HepG2 (cell line): ENCODE data around the gene HEBP1. TPM values are rescaled to one million over a fixed set of nuclear protein-coding genes. Genes with fewer than 3 reads are reported as not detected.
A peak's percentile ranks its signal among the peaks of the same experiment; 100 is the strongest.

Experiments used
- ARNT2 ChIP-seq: sonication (generic); formaldehyde crosslinking; IDR thresholded peaks from 2 replicates; pipeline ENCODE4 v1.8.0; 2022; ENCODE audit warnings: mild to moderate bottlenecking, low read depth, missing genetic modification reagents, moderate library complexity
- CAMTA2 ChIP-seq: sonication (generic); formaldehyde crosslinking; IDR thresholded peaks from 2 replicates; pipeline ENCODE4 v1.4.0; 2020; ENCODE audit warnings: mild to moderate bottlenecking, missing genetic modification reagents, borderline replicate concordance
- DNMT3B ChIP-seq: conservative IDR thresholded peaks from 2 replicates; pipeline ENCODE4 v1.6.1; 2016; ENCODE audit warnings: missing biosample characterization, control low read depth
- DZIP1 ChIP-seq: sonication (generic); formaldehyde crosslinking; IDR thresholded peaks from 2 replicates; pipeline ENCODE4 v1.5.0; 2020; ENCODE audit warnings: mild to moderate bottlenecking, missing genetic modification reagents
- GFI1 ChIP-seq: sonication (generic); formaldehyde crosslinking; IDR thresholded peaks from 2 replicates; pipeline ENCODE4 v1.5.0; 2020; ENCODE audit warnings: missing genetic modification reagents, mild to moderate bottlenecking, borderline replicate concordance
- GTF2F1 ChIP-seq: fragments of 150-350 bp; IDR thresholded peaks from 2 replicates; pipeline ENCODE4 v1.6.1; 2014; ENCODE audit warnings: low read length
- HNRNPLL ChIP-seq: fragments of 200-400 bp; formaldehyde crosslinking; IDR thresholded peaks from 2 replicates; pipeline ENCODE4 v1.6.1; 2017; ENCODE audit warnings: mild to moderate bottlenecking, low read depth, low read length; ENCODE audit not compliant: poor library complexity, severe bottlenecking
- IRF2 ChIP-seq: IDR thresholded peaks from 2 replicates; pipeline ENCODE4 v1.6.1; 2018; ENCODE audit warnings: missing genetic modification reagents, missing compliant biosample characterization
- IRX3 ChIP-seq: sonication (generic); formaldehyde crosslinking; IDR thresholded peaks from 2 replicates; pipeline ENCODE4 v1.8.1; 2023; ENCODE audit warnings: mild to moderate bottlenecking, low read depth, missing genetic modification reagents, borderline replicate concordance
- NFYB ChIP-seq: sonication (generic); formaldehyde crosslinking; IDR thresholded peaks from 2 replicates; pipeline ENCODE4 v1.4.0; 2020; ENCODE audit warnings: missing genetic modification reagents
- POLR2AphosphoS5 ChIP-seq: IDR thresholded peaks from 2 replicates; pipeline ENCODE4 v1.6.1; 2012; ENCODE audit warnings: low read depth, low read length
- RARA ChIP-seq: IDR thresholded peaks from 2 replicates; pipeline ENCODE4 v1.6.1; 2016; ENCODE audit warnings: missing genetic modification reagents, missing compliant biosample characterization
- ZIK1 ChIP-seq: sonication (generic); formaldehyde crosslinking; IDR thresholded peaks from 2 replicates; pipeline ENCODE4 v1.5.0; 2020; ENCODE audit warnings: mild to moderate bottlenecking, low read depth, missing genetic modification reagents, borderline replicate concordance
- ZNF224 ChIP-seq: sonication (generic); formaldehyde crosslinking; IDR thresholded peaks from 2 replicates; pipeline ENCODE4 v1.5.0; 2020; ENCODE audit warnings: mild to moderate bottlenecking, missing genetic modification reagents
- ZNF3 ChIP-seq: IDR thresholded peaks from 2 replicates; pipeline ENCODE4 v1.7.0; 2017; ENCODE audit warnings: inconsistent platforms
- polyA plus RNA-seq, 8 experiments: library from polyadenylated mRNA; depleted of rRNA in 3 of 8; stranded (reverse) in 7 of 8; unstranded in 1 of 8; fragments of >200 nt; fragmentation: Illumina TruSeq in 4 of 8; extraction: Trizol in 4 of 8; gene quantifications; 2 replicates each; pipeline versions ENCODE4 v1.2.1 to v1.2.3, GENCODE V29; 2011 to 2016; ENCODE audit warnings: low read depth in 4 of 8, missing spikeins in 1 of 8, mixed read lengths in 1 of 8; ENCODE audit not compliant: insufficient read depth in 1 of 8
- total RNA-seq, 5 experiments: library from RNA; depleted of rRNA; stranded (reverse); fragments of >200 nt; fragmentation: Illumina TruSeq; extraction: Trizol; gene quantifications; 2 replicates each; pipeline ENCODE4 v1.2.3, GENCODE V29; 2016; ENCODE audit warnings: low read depth in 1 of 5
- TF ChIP-seq, protein P1 (sequence below): sonication (generic); formaldehyde crosslinking; IDR thresholded peaks from 2 replicates; pipeline ENCODE4 v1.4.0; 2020; ENCODE audit warnings: missing genetic modification reagents
- TF ChIP-seq, protein P2 (sequence below): sonication (generic); formaldehyde crosslinking; IDR thresholded peaks from 2 replicates; pipeline ENCODE4 v1.5.0; 2020; ENCODE audit warnings: mild to moderate bottlenecking, missing genetic modification reagents
- TF ChIP-seq, protein P3 (sequence below): sonication (generic); formaldehyde crosslinking; IDR thresholded peaks from 2 replicates; pipeline ENCODE4 v1.4.0; 2020; ENCODE audit warnings: missing genetic modification reagents, mild to moderate bottlenecking, borderline replicate concordance

The HEBP1 gene
- total and polyA plus RNA-seq, 2 of the 13 experiments (the other 11 are each of a cell fraction or from before 2014, with no cell fraction given) = 7.8 to 9.4 TPM

DNA sequence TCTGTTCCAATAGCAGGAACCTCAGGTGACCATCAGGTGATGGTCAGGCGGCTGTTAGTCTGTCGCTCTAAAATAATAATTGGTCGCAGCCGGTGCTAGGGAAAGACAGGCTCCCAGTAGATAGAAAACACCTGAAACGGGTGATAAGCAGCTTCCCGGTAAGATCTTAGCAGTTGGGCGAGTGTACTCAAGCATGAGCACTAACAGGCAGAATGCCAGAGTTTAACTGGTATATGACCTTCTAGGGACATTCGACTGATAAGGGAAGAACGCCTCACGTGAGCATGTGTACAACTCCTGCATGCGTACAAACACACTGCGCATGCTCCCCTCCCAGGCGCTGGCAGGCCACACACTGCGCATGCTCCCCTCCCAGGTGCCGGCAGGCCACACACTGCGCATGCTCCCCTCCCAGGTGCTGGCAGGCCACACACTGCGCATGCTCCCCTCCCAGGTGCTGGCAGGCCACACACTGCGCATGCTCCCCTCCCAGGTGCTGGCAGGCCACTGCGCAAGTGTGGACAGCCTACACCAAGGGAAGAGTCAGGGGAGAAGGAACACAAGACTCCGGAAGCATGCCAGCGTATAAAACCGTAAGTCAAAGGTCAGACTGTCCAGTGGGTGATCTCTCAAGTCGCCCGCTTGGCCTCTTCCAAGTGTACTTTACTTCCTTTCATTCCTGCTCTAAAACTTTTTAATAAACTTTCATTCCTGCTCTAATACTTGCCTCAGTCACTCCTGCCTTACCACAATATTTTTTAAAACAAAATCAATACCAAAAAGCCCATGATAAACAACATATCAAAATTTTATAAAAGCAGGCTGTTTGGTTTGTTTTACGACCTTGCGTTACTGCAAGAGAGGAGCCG, 72.6 kb downstream of the HEBP1 start (continued):
- no peak; the same call in 1 of the 2 replicates for TF ChIP-seq ZIK1 (CRISPR knock-in tag)
- TF ChIP-seq GFI1 (CRISPR knock-in tag) = no peak
- TF ChIP-seq NFYB (CRISPR knock-in tag) = no peak
- TF ChIP-seq POLR2AphosphoS5 = peak; percentile 90
- TF ChIP-seq RARA (CRISPR knock-in tag) = no peak
- TF ChIP-seq ARNT2 (CRISPR knock-in tag) = no peak
- TF ChIP-seq, protein P1, sequence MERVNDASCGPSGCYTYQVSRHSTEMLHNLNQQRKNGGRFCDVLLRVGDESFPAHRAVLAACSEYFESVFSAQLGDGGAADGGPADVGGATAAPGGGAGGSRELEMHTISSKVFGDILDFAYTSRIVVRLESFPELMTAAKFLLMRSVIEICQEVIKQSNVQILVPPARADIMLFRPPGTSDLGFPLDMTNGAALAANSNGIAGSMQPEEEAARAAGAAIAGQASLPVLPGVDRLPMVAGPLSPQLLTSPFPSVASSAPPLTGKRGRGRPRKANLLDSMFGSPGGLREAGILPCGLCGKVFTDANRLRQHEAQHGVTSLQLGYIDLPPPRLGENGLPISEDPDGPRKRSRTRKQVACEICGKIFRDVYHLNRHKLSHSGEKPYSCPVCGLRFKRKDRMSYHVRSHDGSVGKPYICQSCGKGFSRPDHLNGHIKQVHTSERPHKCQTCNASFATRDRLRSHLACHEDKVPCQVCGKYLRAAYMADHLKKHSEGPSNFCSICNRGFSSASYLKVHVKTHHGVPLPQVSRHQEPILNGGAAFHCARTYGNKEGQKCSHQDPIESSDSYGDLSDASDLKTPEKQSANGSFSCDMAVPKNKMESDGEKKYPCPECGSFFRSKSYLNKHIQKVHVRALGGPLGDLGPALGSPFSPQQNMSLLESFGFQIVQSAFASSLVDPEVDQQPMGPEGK (CRISPR knock-in tag) = no peak
- no peak for TF ChIP-seq DZIP1 (CRISPR knock-in tag)
- peak; percentile 88; the same call in 1 of the 2 replicates for TF ChIP-seq ZNF224 (CRISPR knock-in tag)
- TF ChIP-seq ZNF3 (CRISPR knock-in tag) = no peak
- TF ChIP-seq IRX3 (CRISPR knock-in tag) = no peak
- TF ChIP-seq CAMTA2 (CRISPR knock-in tag) = no peak
- TF ChIP-seq, protein P2, sequence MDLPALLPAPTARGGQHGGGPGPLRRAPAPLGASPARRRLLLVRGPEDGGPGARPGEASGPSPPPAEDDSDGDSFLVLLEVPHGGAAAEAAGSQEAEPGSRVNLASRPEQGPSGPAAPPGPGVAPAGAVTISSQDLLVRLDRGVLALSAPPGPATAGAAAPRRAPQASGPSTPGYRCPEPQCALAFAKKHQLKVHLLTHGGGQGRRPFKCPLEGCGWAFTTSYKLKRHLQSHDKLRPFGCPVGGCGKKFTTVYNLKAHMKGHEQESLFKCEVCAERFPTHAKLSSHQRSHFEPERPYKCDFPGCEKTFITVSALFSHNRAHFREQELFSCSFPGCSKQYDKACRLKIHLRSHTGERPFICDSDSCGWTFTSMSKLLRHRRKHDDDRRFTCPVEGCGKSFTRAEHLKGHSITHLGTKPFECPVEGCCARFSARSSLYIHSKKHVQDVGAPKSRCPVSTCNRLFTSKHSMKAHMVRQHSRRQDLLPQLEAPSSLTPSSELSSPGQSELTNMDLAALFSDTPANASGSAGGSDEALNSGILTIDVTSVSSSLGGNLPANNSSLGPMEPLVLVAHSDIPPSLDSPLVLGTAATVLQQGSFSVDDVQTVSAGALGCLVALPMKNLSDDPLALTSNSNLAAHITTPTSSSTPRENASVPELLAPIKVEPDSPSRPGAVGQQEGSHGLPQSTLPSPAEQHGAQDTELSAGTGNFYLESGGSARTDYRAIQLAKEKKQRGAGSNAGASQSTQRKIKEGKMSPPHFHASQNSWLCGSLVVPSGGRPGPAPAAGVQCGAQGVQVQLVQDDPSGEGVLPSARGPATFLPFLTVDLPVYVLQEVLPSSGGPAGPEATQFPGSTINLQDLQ (CRISPR knock-in tag) = no peak
- peak; percentile 67; the same call in 1 of the 2 replicates for TF ChIP-seq DNMT3B (CRISPR knock-in tag)
- TF ChIP-seq GTF2F1 = no peak
- TF ChIP-seq HNRNPLL = no peak
- TF ChIP-seq, protein P3, sequence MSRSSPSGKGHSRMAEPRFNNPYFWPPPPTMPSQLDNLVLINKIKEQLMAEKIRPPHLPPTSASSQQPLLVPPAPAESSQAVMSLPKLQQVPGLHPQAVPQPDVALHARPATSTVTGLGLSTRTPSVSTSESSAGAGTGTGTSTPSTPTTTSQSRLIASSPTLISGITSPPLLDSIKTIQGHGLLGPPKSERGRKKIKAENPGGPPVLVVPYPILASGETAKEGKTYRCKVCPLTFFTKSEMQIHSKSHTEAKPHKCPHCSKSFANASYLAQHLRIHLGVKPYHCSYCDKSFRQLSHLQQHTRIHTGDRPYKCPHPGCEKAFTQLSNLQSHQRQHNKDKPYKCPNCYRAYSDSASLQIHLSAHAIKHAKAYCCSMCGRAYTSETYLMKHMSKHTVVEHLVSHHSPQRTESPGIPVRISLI (CRISPR knock-in tag) = no peak
- TF ChIP-seq IRF2 (CRISPR knock-in tag) = peak; percentile 46; the same call in 1 of the 2 replicates
